Common myeloid progenitor, CD34-positive (primary cell): ENCODE measurements around the gene TXN2.
"Not testable (repeated sequence)": the region's sequence is repeated elsewhere in the genome, so short reads cannot be mapped to it uniquely, and the experiment has no call there.

ENCODE experiments used
- CTCF ChIA-PET: fragments of 350-600 bp; sonication (Branson Sonifier 250); formaldehyde crosslinking; loops from one replicate; lab custom pipeline; 2021; ENCODE audit warnings: antibody characterized with exemption; lab: Charles Lee
- POLR2A ChIA-PET: fragments of 350-600 bp; sonication (Branson Sonifier 250); formaldehyde crosslinking; loops from one replicate; lab custom pipeline; 2021; ENCODE audit warnings: antibody characterized with exemption; lab: Charles Lee
- DNase-seq, 3 donors: peaks; one replicate each; pipeline versions ENCODE4 v3.0.0 to v3.0.0-alpha.2; 2013
- H3K27ac ChIP-seq, 2 experiments: 1 replicate in 1 of 2; 2 replicates in 1 of 2; pipeline ENCODE4 v1.7.0; 2013; ENCODE audit warnings: inconsistent platforms in 2 of 2, low read length in 2 of 2, mild to moderate bottlenecking in 2 of 2, low read depth in 1 of 2, moderate library complexity in 1 of 2; ENCODE audit not compliant: severe bottlenecking in 2 of 2, insufficient read depth in 1 of 2, poor library complexity in 1 of 2
- H3K27me3 ChIP-seq, 5 experiments: replicated peaks in 2 of 5; 1 replicate in 3 of 5; 2 replicates in 2 of 5; pipeline versions ENCODE4 v1.6.1 to v1.7.0; 2013; ENCODE audit warnings: low read length in 4 of 5, mild to moderate bottlenecking in 2 of 5, moderate library complexity in 2 of 5, inconsistent platforms in 1 of 5; ENCODE audit not compliant: insufficient read depth in 5 of 5, control insufficient read depth in 4 of 5
- H3K36me3 ChIP-seq, 4 experiments: 1 replicate in 2 of 4; 2 replicates in 2 of 4; pipeline versions ENCODE4 v1.6.1 to v1.7.0; 2013; ENCODE audit warnings: low read length in 3 of 4, control low read depth in 1 of 4, mild to moderate bottlenecking in 1 of 4; ENCODE audit not compliant: control insufficient read depth in 4 of 4, insufficient read depth in 4 of 4
- H3K4me1 ChIP-seq, 4 experiments: 1 replicate in 3 of 4; 2 replicates in 1 of 4; pipeline versions ENCODE4 v1.6.1 to v1.7.1; 2013; ENCODE audit warnings: low read length in 3 of 4, mild to moderate bottlenecking in 3 of 4, control low read depth in 1 of 4, inconsistent platforms in 1 of 4, moderate library complexity in 1 of 4; ENCODE audit not compliant: control insufficient read depth in 4 of 4, insufficient read depth in 4 of 4; ENCODE audit errors: control extremely low read depth in 1 of 4
- H3K4me3 ChIP-seq, 7 experiments: 1 replicate in 4 of 7; 2 replicates in 3 of 7; pipeline versions ENCODE4 v1.5.1 to v1.7.0; 2013; ENCODE audit warnings: mild to moderate bottlenecking in 7 of 7, low read length in 6 of 7, moderate library complexity in 6 of 7, inconsistent platforms in 2 of 7, low read depth in 2 of 7, control low read depth in 1 of 7; ENCODE audit not compliant: insufficient read depth in 4 of 7, control insufficient read depth in 1 of 7; ENCODE audit errors: extremely low read depth in 1 of 7
- H3K9me3 ChIP-seq, 5 experiments: 1 replicate in 4 of 5; 2 replicates in 1 of 5; pipeline versions ENCODE4 v1.6.1 to v1.7.1; 2013; ENCODE audit warnings: low read length in 4 of 5, mild to moderate bottlenecking in 2 of 5, inconsistent platforms in 1 of 5, low read depth in 1 of 5, moderate library complexity in 1 of 5; ENCODE audit not compliant: control insufficient read depth in 4 of 5, insufficient read depth in 2 of 5; ENCODE audit errors: control extremely low read depth in 1 of 5
- WGBS: methylation state at CpG from one replicate; pipeline ENCODE4 v1.1.5; 2013; ENCODE audit not compliant: insufficient coverage; 5-methylcytosine and 5-hydroxymethylcytosine counted together

TXN2 gene

GRCh38 chr22:36432592-36433317 lies 48.7 kb downstream of the TXN2 start:
- 92% methylated on average over 11 of the region's 15 CpGs for WGBS
- CTCF ChIA-PET, result interaction anchor here (1.3 to 1.6 kb wide), 2 partner anchors 10 to 36 kb away, joined by 3 to 6 read pairs; no protein-coding TSS in a partner anchor
- H3K4me3 ChIP-seq, result no peak overlapping the region
- no peaks in the 10 kb centered on the region for H3K27me3 ChIP-seq
- H3K27ac ChIP-seq, result no peak overlapping the region
- DNase-seq, result no peak
- POLR2A ChIA-PET, result interaction anchor here (0.9 kb wide), 1 partner anchor 21 kb away, joined by 3 read pairs; no protein-coding TSS in a partner anchor
- peaks cover 0 to 32% (median 17%) of the 10 kb centered on the region in 4 experiments for H3K4me1 ChIP-seq
- H3K36me3 ChIP-seq, result no peaks in the 10 kb centered on the region
- no peaks in the 10 kb centered on the region for H3K9me3 ChIP-seq

GRCh38 chr22:36431977-36432376 lies 49.5 kb downstream of the TXN2 start:
- Histone ChIP-seq H3K36me3 (no peaks in the 10 kb centered on the region), H3K27me3 (no peaks in the 10 kb centered on the region), H3K4me3 (no peak overlapping the region), H3K4me1 (peaks cover 0 to 32% (median 17%) of the 10 kb centered on the region in 4 experiments), H3K9me3 (no peaks in the 10 kb centered on the region), H3K27ac (no peak overlapping the region)
- DNase-seq, result no peak
- WGBS, result 98% methylated on average over 9 of the region's 9 CpGs
- ChIA-PET CTCF (interaction anchor here (1.3 to 1.6 kb wide), 2 partner anchors 9 to 37 kb away, joined by 3 to 6 read pairs; no protein-coding TSS in a partner anchor), POLR2A (interaction anchor here (0.5 to 0.9 kb wide), 2 partner anchors 22 to 59 kb away, joined by 3 read pairs; no protein-coding TSS in a partner anchor)

- H3K4me3 ChIP-seq, result no peak overlapping the region
- CTCF ChIA-PET, result no interaction called here
- WGBS, result 97% methylated on average over 5 of the region's 9 CpGs
- H3K4me1 ChIP-seq, result peaks cover 0 to 37% (median 15%) of the 10 kb centered on the region in 4 experiments
- no peak overlapping the region for H3K27ac ChIP-seq
- no peaks in the 10 kb centered on the region for H3K27me3 ChIP-seq
- no peaks in the 10 kb centered on the region for H3K36me3 ChIP-seq
- no peaks in the 10 kb centered on the region for H3K9me3 ChIP-seq
- POLR2A ChIA-PET, result no interaction called here
- DNase-seq, result no peak
Observed at GRCh38 chr22:36430863-36431262, 50.6 kb downstream of the TXN2 start.

GRCh38 chr22:36427952-36428351 lies 53.5 kb downstream of the TXN2 start:
- H3K4me3 ChIP-seq, POLR2A ChIA-PET, H3K36me3 ChIP-seq, H3K27me3 ChIP-seq, H3K9me3 ChIP-seq, CTCF ChIA-PET, DNase-seq, H3K27ac ChIP-seq: not testable (repeated sequence)
- WGBS, result 98% methylated on average over 5 of the region's 11 CpGs
- peaks cover 6 to 45% (median 14%) of the 10 kb centered on the region in 4 experiments for H3K4me1 ChIP-seq

- Histone ChIP-seq H3K36me3 (no peaks in the 10 kb centered on the region), H3K4me1 (peaks cover 6 to 42% (median 10%) of the 10 kb centered on the region in 4 experiments), H3K27me3 (no peaks in the 10 kb centered on the region), H3K9me3 (no peaks in the 10 kb centered on the region), H3K4me3 (no peak overlapping the region), H3K27ac (no peak overlapping the region)
- ChIA-PET POLR2A (interaction anchor here (0.6 kb wide), 1 partner anchor 816 kb away, joined by 3 read pairs; no protein-coding TSS in a partner anchor), CTCF (interaction anchor here (1.5 to 1.6 kb wide), 2 partner anchors 15 to 17 kb away, joined by 4 read pairs; no protein-coding TSS in a partner anchor)
- 83% methylated on average over 2 of the region's 2 CpGs for WGBS
- no peak for DNase-seq
Observed at GRCh38 chr22:36425977-36426523, 55.4 kb downstream of the TXN2 start.

- Histone ChIP-seq H3K4me1 (peaks cover 6 to 42% (median 10%) of the 10 kb centered on the region in 4 experiments), H3K9me3 (no peaks in the 10 kb centered on the region), H3K27me3 (no peaks in the 10 kb centered on the region), H3K36me3 (no peaks in the 10 kb centered on the region), H3K4me3 (no peak overlapping the region), H3K27ac (no peak overlapping the region)
- WGBS, result no CpG with 5 or more reads among the region's 5 CpGs
- DNase-seq, result no peak
- ChIA-PET CTCF (interaction anchor here (1.0 to 1.7 kb wide), 4 partner anchors 10 to 33 kb away, joined by 3 to 4 read pairs (median 4); no protein-coding TSS in a partner anchor), POLR2A (no interaction called here)
Observed at GRCh38 chr22:36424901-36425579, 56.4 kb downstream of the TXN2 start.
